Measurements from ENCODE around the gene SLC1A7.

SLC1A7 gene

GRCh38 chr1:53143527-53143926 is 1.1 kb upstream of the SLC1A7 start:
- DNase-seq (ENCODE audit: insufficient read length, low spot score) (no peak), FAIRE-seq (no peak)
- no peak for TF ChIP-seq CTCF (IDR thresholded peaks at IDR 0.05; ENCODE audit: insufficient read depth, missing control alignments)

GRCh38 chr1:53141487-53142055 is 867 bp downstream of the SLC1A7 start:
- no peak for FAIRE-seq
- no peak for TF ChIP-seq CTCF (IDR thresholded peaks at IDR 0.05; ENCODE audit: insufficient read depth, missing control alignments)

GRCh38 chr1:53140451-53140850 is 2.0 kb downstream of the SLC1A7 start:
- DNase-seq (ENCODE audit: insufficient read length, low spot score) (no peak), FAIRE-seq (no peak)
- no peak for TF ChIP-seq CTCF (IDR thresholded peaks at IDR 0.05; ENCODE audit: insufficient read depth, missing control alignments)

More at GRCh38 chr1:53141487-53142055, 867 bp downstream of the SLC1A7 start:
- no peak for DNase-seq (ENCODE audit: insufficient read length, low spot score)

GRCh38 chr1:53139951-53140361 is 2.5 kb downstream of the SLC1A7 start:
- peak; percentile 88 for FAIRE-seq
- TF ChIP-seq CTCF (IDR thresholded peaks at IDR 0.05; ENCODE audit: insufficient read depth, missing control alignments) = no peak
- no peak for DNase-seq (ENCODE audit: insufficient read length, low spot score)

GRCh38 chr1:53138991-53139884 is 3.2 kb downstream of the SLC1A7 start:
- TF ChIP-seq CTCF (IDR thresholded peaks at IDR 0.05; ENCODE audit: insufficient read depth, missing control alignments) = no peak
- DNase-seq (ENCODE audit: insufficient read length, low spot score) = no peak
- peak; percentile 25 for FAIRE-seq

- DNase-seq (ENCODE audit: insufficient read length, low spot score) = no peak
- peak; percentile 86 for FAIRE-seq
- TF ChIP-seq CTCF (IDR thresholded peaks at IDR 0.05; ENCODE audit: insufficient read depth, missing control alignments) = peak; percentile 55
These were observed 4.7 kb downstream of the SLC1A7 start for GRCh38 chr1:53137729-53138128.

GRCh38 chr1:53135735-53136114 is 6.7 kb downstream of the SLC1A7 start:
- TF ChIP-seq CTCF (IDR thresholded peaks at IDR 0.05; ENCODE audit: insufficient read depth, missing control alignments) = no peak
- DNase-seq (ENCODE audit: insufficient read length, low spot score) (no peak), FAIRE-seq (no peak)

Measured in D721Med (cell line).